Natural killer cell (primary cell): Measurements from ENCODE around the gene CALCA. TPM values are rescaled to one million over a fixed set of nuclear protein-coding genes. Genes with fewer than 3 reads are reported as not detected.

Experiments used
- ATAC-seq, 3 donors: fragments of 150-1000 bp in 2 of 3; fragments of 200-7000 bp in 1 of 3; cut with Tn5 transposase; 1 replicate in 1 of 3; 2 replicates in 2 of 3; pipeline ENCODE4 v1.10.0; 2021; ENCODE audit warnings: mild to moderate bottlenecking in 2 of 3, moderate library complexity in 2 of 3
- DNase-seq, 2 donors: peaks; one replicate each; pipeline versions ENCODE4 v3.0.0 to v3.0.0-alpha.2; 2013 to 2021; ENCODE audit warnings: mixed read lengths in 1 of 2
- H3K27ac ChIP-seq: one replicate; pipeline ENCODE4 v1.5.1; 2013; ENCODE audit warnings: mild to moderate bottlenecking, low read length
- H3K27me3 ChIP-seq: one replicate; pipeline ENCODE4 v1.6.1; 2013; ENCODE audit warnings: low read length; ENCODE audit not compliant: control insufficient read depth, insufficient read depth
- H3K36me3 ChIP-seq: one replicate; pipeline ENCODE4 v1.6.1; 2013; ENCODE audit warnings: low read length; ENCODE audit not compliant: control insufficient read depth, insufficient read depth
- H3K4me1 ChIP-seq: one replicate; pipeline ENCODE4 v1.6.1; 2013; ENCODE audit warnings: low read length; ENCODE audit not compliant: control insufficient read depth, insufficient read depth
- H3K4me3 ChIP-seq: one replicate; pipeline ENCODE4 v1.5.1; 2013; ENCODE audit warnings: low read length
- H3K9me3 ChIP-seq: one replicate; pipeline ENCODE4 v1.6.1; 2013; ENCODE audit warnings: low read length; ENCODE audit not compliant: control insufficient read depth, insufficient read depth
- H3K27ac Mint-ChIP-seq, 2 donors: one replicate each; pipeline ENCODE4 v1.8.0; 2022; ENCODE audit warnings: mild to moderate bottlenecking in 2 of 2, mixed read lengths in 2 of 2, moderate library complexity in 1 of 2
- H3K27me3 Mint-ChIP-seq, 2 donors: one replicate each; pipeline ENCODE4 v1.8.0; 2022; ENCODE audit warnings: low read depth in 2 of 2, mixed read lengths in 2 of 2
- H3K36me3 Mint-ChIP-seq: one replicate; pipeline ENCODE4 v1.8.0; 2022; ENCODE audit warnings: mixed read lengths
- H3K4me1 Mint-ChIP-seq, 2 donors: one replicate each; pipeline ENCODE4 v1.8.0; 2022; ENCODE audit warnings: mixed read lengths in 2 of 2
- H3K4me3 Mint-ChIP-seq: one replicate; pipeline ENCODE4 v1.8.0; 2022; ENCODE audit warnings: mild to moderate bottlenecking, moderate library complexity, mixed read lengths
- H3K9me3 Mint-ChIP-seq, 2 donors: one replicate each; pipeline ENCODE4 v1.8.0; 2022; ENCODE audit warnings: mixed read lengths in 2 of 2
- WGBS: methylation state at CpG from one replicate; pipeline ENCODE4 v1.1.7; 2013; ENCODE audit warnings: missing lambda C conversion rate; ENCODE audit not compliant: insufficient coverage; 5-methylcytosine and 5-hydroxymethylcytosine counted together
- intact Hi-C: fragments of 100-400 bp; cut with micrococcal nuclease; formaldehyde crosslinking; loops from one replicate; pipeline ENCODE4 v1.14.2; 2022
- total RNA-seq, 4 donors: library from RNA; stranded (reverse); fragments of 120-200 nt in 1 of 4; gene quantifications; one replicate each; pipeline versions ENCODE4 v1.2.3 to v1.2.4, GENCODE V29; 2013 to 2022
- TF ChIP-seq, protein P1 (sequence below): fragments of 200-600 bp; IDR thresholded peaks from one replicate; pipeline ENCODE4 v1.8.0; 2022; ENCODE audit warnings: antibody characterized with exemption

The CALCA gene
- total RNA-seq, 3 donors from 2014 or later (not counting 1 experiment from before 2014, with no cell fraction given), result not detected

DNA sequence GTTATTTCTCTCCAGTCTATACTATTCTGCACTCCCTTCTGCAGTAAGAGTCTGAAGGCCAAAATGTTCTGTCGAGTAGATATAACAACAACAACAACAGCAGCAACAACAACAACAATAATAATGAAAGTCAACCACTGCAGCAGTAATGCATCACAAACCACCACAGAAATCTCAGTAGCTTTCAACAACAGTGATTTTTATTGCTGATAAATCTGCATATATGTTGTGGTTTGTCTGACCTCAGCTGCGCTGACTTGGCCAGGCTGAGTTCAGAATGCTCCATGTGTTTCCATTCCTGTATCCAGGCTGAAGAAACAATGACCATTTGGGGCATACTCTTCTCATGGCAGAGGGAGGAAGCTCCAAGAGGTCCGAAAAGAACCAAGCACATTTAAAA is 47.8 kb downstream of the CALCA start:
- H3K27me3 ChIP-seq, result no peaks in the 10 kb centered on the region
- H3K9me3 ChIP-seq, result no peaks in the 10 kb centered on the region
- no peak for ATAC-seq
- intact Hi-C loops, result no loop called here
- Mint-ChIP-seq H3K4me3 (no peak overlapping the region), H3K27me3 (peaks cover 0 to 14% of the 10 kb centered on the region in 2 donors), H3K4me1 (no peaks in the 10 kb centered on the region), H3K9me3 (no peaks in the 10 kb centered on the region), H3K27ac (no peak overlapping the region), H3K36me3 (no peaks in the 10 kb centered on the region)
- TF ChIP-seq, protein P1, sequence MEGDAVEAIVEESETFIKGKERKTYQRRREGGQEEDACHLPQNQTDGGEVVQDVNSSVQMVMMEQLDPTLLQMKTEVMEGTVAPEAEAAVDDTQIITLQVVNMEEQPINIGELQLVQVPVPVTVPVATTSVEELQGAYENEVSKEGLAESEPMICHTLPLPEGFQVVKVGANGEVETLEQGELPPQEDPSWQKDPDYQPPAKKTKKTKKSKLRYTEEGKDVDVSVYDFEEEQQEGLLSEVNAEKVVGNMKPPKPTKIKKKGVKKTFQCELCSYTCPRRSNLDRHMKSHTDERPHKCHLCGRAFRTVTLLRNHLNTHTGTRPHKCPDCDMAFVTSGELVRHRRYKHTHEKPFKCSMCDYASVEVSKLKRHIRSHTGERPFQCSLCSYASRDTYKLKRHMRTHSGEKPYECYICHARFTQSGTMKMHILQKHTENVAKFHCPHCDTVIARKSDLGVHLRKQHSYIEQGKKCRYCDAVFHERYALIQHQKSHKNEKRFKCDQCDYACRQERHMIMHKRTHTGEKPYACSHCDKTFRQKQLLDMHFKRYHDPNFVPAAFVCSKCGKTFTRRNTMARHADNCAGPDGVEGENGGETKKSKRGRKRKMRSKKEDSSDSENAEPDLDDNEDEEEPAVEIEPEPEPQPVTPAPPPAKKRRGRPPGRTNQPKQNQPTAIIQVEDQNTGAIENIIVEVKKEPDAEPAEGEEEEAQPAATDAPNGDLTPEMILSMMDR, result no peak
- no peaks in the 10 kb centered on the region for H3K4me1 ChIP-seq
- no peak overlapping the region for H3K4me3 ChIP-seq
- H3K36me3 ChIP-seq, result no peaks in the 10 kb centered on the region
- WGBS, result 86% methylated on average over 3 of the region's 3 CpGs
- H3K27ac ChIP-seq, result no peak overlapping the region
- DNase-seq, result no peak

Other genes with a start within 250 kb of the CALCA start
- 10 to 100 TPM; 14.9 to 20.3 (median 16.2) TPM for gene CYP2R1, start 80.1 kb downstream of the CALCA start, total RNA-seq
- 1 to 10 TPM in 1 of 3 donors, under 1 TPM in 2; 0.19 to 1.3 (median 0.27) TPM for gene CALCB, start 101.2 kb upstream of the CALCA start, total RNA-seq
- gene INSC, start 142.6 kb upstream of the CALCA start, total RNA-seq, result under 1 TPM in 2 of 3 donors, not detected in 1; 0.16 to 0.27 TPM